ENCODE results near the gene KRT10. TPM values are rescaled to one million over a fixed set of nuclear protein-coding genes. Genes with fewer than 3 reads are reported as not detected.

The KRT10 gene
- 17.1 and 31.6 TPM in 2 replicates for polyA plus RNA-seq (2012; rRNA removed)
- 49.3 and 65.9 TPM in 2 replicates for polyA plus RNA-seq (2012; cell fraction: cytosol; rRNA removed)
- polyA plus RNA-seq (2012; cell fraction: nucleus; rRNA removed) = 11.0 and 11.7 TPM in 2 replicates

- ChIA-PET POLR2A (no interaction called here), CTCF (interaction anchor here (1.0 to 1.2 kb wide), 2 partner anchors 18 to 840 kb away, joined by 3 to 4 read pairs; no protein-coding TSS in a partner anchor)
- no peak for DNase-seq
- Histone ChIP-seq H3K4me1 (ENCODE audit: control insufficient read depth in 1 of 2, insufficient read depth in 2 of 2, low read depth in 1 of 2, low read length in 1 of 2) (no peaks in the 10 kb centered on the region; a peak in 1 of 4 replicates), H3K9me3 (no peaks in the 10 kb centered on the region), H3K9ac (no peak within 1 kb of the TSS), H3K27ac (ENCODE audit: low read depth in 2 of 2, low read length in 1 of 2) (no peak within 1 kb of the TSS), H3K9me2 (no peaks in the 10 kb centered on the region), H3K79me2 (ENCODE audit: insufficient read depth) (no peaks in the 10 kb centered on the region; the same call in none of the 2 replicates), H3K4me3 (ENCODE audit: low read depth in 2 of 2, low read length in 1 of 2) (no peak within 1 kb of the TSS), H4K20me1 (ENCODE audit: insufficient read depth) (no peaks in the 10 kb centered on the region), H3F3A (replicated peaks; ENCODE audit: insufficient read depth) (peaks cover 30% of the 10 kb centered on the region), H3K4me2 (no peak within 1 kb of the TSS), H3K27me3 (ENCODE audit: insufficient read depth) (no peaks in the 10 kb centered on the region), H2AFZ (ENCODE audit: low read depth) (no peak within 1 kb of the TSS), H3K36me3 (replicated peaks in 1 of 2; ENCODE audit: control insufficient read depth in 1 of 2, insufficient read depth in 2 of 2, low read length in 1 of 2) (peaks cover 7% of the 10 kb centered on the region in 2 experiments)
- TF ChIP-seq JUND (IDR thresholded peaks at IDR 0.05) = no peak
- no peak for TF ChIP-seq TEAD4 (IDR thresholded peaks at IDR 0.05; ENCODE audit: borderline replicate concordance, insufficient read depth)
- TF ChIP-seq, protein P1, sequence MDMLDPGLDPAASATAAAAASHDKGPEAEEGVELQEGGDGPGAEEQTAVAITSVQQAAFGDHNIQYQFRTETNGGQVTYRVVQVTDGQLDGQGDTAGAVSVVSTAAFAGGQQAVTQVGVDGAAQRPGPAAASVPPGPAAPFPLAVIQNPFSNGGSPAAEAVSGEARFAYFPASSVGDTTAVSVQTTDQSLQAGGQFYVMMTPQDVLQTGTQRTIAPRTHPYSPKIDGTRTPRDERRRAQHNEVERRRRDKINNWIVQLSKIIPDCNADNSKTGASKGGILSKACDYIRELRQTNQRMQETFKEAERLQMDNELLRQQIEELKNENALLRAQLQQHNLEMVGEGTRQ (IDR thresholded peaks at IDR 0.05; ENCODE audit: borderline replicate concordance, low read depth, low read length) = no peak
- no peak for TF ChIP-seq PBX3 (IDR thresholded peaks at IDR 0.05)
- TF ChIP-seq, protein P2, sequence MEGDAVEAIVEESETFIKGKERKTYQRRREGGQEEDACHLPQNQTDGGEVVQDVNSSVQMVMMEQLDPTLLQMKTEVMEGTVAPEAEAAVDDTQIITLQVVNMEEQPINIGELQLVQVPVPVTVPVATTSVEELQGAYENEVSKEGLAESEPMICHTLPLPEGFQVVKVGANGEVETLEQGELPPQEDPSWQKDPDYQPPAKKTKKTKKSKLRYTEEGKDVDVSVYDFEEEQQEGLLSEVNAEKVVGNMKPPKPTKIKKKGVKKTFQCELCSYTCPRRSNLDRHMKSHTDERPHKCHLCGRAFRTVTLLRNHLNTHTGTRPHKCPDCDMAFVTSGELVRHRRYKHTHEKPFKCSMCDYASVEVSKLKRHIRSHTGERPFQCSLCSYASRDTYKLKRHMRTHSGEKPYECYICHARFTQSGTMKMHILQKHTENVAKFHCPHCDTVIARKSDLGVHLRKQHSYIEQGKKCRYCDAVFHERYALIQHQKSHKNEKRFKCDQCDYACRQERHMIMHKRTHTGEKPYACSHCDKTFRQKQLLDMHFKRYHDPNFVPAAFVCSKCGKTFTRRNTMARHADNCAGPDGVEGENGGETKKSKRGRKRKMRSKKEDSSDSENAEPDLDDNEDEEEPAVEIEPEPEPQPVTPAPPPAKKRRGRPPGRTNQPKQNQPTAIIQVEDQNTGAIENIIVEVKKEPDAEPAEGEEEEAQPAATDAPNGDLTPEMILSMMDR (IDR thresholded peaks at IDR 0.05) = no peak
- TF ChIP-seq EZH2phosphoT487 (IDR thresholded peaks at IDR 0.05; ENCODE audit: borderline replicate concordance, low read depth) = no peak
- TF ChIP-seq RAD21 (IDR thresholded peaks at IDR 0.05; ENCODE audit: low read length) = no peak
- TF ChIP-seq NFIC (IDR thresholded peaks at IDR 0.05; ENCODE audit: borderline replicate concordance) = no peak
- TF ChIP-seq TAF1 (IDR thresholded peaks at IDR 0.05; ENCODE audit: borderline replicate concordance, low read depth, low read length) = no peak
- no peak for TF ChIP-seq MXI1 (IDR thresholded peaks at IDR 0.05; ENCODE audit: low read depth, low read length)
- no peak for TF ChIP-seq POLR2AphosphoS5 (IDR thresholded peaks at IDR 0.05; ENCODE audit: low read depth, low read length)
- TF ChIP-seq FOSL2 (IDR thresholded peaks at IDR 0.05; ENCODE audit: borderline replicate concordance, low read depth) = no peak
- no peak for TF ChIP-seq GATA2 (CRISPR knock-in tag; IDR thresholded peaks at IDR 0.05)
- no peak for TF ChIP-seq YY1 (IDR thresholded peaks at IDR 0.05; ENCODE audit: low read depth)
- TF ChIP-seq, protein P3, sequence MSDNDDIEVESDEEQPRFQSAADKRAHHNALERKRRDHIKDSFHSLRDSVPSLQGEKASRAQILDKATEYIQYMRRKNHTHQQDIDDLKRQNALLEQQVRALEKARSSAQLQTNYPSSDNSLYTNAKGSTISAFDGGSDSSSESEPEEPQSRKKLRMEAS (IDR thresholded peaks at IDR 0.05; ENCODE audit: low read depth) = no peak
- no peak for TF ChIP-seq CHD2 (IDR thresholded peaks at IDR 0.05; ENCODE audit: low read length, partially characterized antibody)
- no peak for TF ChIP-seq GABPA (IDR thresholded peaks at IDR 0.05; ENCODE audit: low read depth)
- no peak for TF ChIP-seq FOXJ3 (CRISPR knock-in tag; IDR thresholded peaks at IDR 0.05)
- TF ChIP-seq FOXM1 (IDR thresholded peaks at IDR 0.05; ENCODE audit: low read depth) = no peak
- 77% methylated on average over 7 of the region's 7 CpGs for WGBS (ENCODE audit: low lambda C conversion rate)
Observed at GRCh38 chr17:40822132-40822812, at the start of gene KRT10. TSS of gene KRT10 (minus strand) at chr17:40822614. CDS start at chr17:40822585, 29 bp downstream.

Measured in SK-N-SH (cell line).